ENCODE data around the gene TMEM9. TPM values are rescaled to one million over a fixed set of nuclear protein-coding genes. Genes with fewer than 3 reads are reported as not detected.

Gene TMEM9
- total and polyA plus RNA-seq, 2 of the 8 experiments (the other 6 are each of a cell fraction or from before 2014, with no cell fraction given): 79.9 to 181 TPM

DNA sequence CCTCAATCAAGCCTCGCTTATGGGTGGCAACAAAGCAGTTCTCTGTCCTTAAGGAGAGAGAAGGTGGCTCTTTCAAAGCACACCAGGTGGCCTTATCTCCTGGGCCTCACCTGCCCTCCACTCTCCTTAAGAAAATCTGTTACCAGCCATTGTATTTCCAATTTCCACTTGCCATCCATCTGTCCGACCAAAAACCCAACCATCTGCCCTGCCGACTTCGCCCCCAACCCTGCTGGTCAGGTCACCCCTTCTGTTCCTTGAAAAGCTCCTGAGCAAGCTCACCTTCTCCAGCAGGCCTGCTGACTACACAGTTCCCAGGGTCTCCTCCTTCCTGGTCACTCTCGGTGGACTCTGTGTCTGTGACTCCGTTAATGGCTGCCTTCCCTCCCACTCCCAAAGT, 35.7 kb upstream of the TMEM9 start (continued):
- TF ChIP-seq EGR1 (IDR thresholded peaks at IDR 0.05; ENCODE audit: borderline replicate concordance, low read depth, low read length): no peak
- no peak for TF ChIP-seq MAX (IDR thresholded peaks at IDR 0.05)
- no peak for TF ChIP-seq BRCA1 (IDR thresholded peaks at IDR 0.05; ENCODE audit: low read depth, low read length)
